ENCODE data around the gene PRR19.

DNA sequence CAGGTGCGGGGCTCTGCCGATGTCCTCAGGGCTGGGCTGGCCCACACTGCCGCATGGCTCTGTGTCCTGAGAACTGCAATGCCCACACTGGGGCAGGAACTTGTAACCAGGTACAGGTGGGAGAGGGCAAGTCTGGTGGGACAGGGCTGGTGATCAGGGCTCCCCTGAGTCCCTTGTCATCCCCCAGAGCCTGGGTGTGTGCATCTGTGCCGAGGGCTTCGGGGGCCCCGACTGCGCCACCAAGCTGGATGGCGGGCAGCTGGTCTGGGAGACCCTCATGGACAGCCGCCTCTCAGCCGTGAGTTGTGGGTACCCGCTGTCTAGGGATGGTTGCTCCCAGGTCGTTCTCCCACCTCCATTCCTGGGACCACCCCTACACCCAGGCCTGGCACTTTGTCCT lies 54.0 kb downstream of the PRR19 start:
- TF ChIP-seq, protein P1, sequence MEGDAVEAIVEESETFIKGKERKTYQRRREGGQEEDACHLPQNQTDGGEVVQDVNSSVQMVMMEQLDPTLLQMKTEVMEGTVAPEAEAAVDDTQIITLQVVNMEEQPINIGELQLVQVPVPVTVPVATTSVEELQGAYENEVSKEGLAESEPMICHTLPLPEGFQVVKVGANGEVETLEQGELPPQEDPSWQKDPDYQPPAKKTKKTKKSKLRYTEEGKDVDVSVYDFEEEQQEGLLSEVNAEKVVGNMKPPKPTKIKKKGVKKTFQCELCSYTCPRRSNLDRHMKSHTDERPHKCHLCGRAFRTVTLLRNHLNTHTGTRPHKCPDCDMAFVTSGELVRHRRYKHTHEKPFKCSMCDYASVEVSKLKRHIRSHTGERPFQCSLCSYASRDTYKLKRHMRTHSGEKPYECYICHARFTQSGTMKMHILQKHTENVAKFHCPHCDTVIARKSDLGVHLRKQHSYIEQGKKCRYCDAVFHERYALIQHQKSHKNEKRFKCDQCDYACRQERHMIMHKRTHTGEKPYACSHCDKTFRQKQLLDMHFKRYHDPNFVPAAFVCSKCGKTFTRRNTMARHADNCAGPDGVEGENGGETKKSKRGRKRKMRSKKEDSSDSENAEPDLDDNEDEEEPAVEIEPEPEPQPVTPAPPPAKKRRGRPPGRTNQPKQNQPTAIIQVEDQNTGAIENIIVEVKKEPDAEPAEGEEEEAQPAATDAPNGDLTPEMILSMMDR (conservative IDR thresholded peaks at IDR 0.05; ENCODE audit: low read length) = no peak
- TF ChIP-seq EZH2phosphoT487 (IDR thresholded peaks at IDR 0.05; ENCODE audit: borderline replicate concordance, low read depth, low read length) = no peak
